ENCODE data around the gene KIF20B. TPM values are rescaled to one million over a fixed set of nuclear protein-coding genes. Genes with fewer than 3 reads are reported as not detected.

KIF20B gene
- total and polyA plus RNA-seq, 2 donors from 2014 or later = 0.67 to 7.3 TPM

GRCh38 chr10:89690027-89690426 lies 11.4 kb upstream of the KIF20B start:
- FAIRE-seq = no peak
- TF ChIP-seq, protein P1, sequence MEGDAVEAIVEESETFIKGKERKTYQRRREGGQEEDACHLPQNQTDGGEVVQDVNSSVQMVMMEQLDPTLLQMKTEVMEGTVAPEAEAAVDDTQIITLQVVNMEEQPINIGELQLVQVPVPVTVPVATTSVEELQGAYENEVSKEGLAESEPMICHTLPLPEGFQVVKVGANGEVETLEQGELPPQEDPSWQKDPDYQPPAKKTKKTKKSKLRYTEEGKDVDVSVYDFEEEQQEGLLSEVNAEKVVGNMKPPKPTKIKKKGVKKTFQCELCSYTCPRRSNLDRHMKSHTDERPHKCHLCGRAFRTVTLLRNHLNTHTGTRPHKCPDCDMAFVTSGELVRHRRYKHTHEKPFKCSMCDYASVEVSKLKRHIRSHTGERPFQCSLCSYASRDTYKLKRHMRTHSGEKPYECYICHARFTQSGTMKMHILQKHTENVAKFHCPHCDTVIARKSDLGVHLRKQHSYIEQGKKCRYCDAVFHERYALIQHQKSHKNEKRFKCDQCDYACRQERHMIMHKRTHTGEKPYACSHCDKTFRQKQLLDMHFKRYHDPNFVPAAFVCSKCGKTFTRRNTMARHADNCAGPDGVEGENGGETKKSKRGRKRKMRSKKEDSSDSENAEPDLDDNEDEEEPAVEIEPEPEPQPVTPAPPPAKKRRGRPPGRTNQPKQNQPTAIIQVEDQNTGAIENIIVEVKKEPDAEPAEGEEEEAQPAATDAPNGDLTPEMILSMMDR (IDR thresholded peaks at IDR 0.05; ENCODE audit: borderline replicate concordance, extremely low read depth, insufficient read depth) = no peak
- no peaks in the 10 kb centered on the region for H3K4me1 ChIP-seq (ENCODE audit: control insufficient read depth in 2 of 3, insufficient read depth in 2 of 3, low read depth in 1 of 3, low read length in 3 of 3)

GRCh38 chr10:89692416-89692815 lies 9.0 kb upstream of the KIF20B start:
- FAIRE-seq = no peak
- Histone ChIP-seq H3K9me3 (ENCODE audit: control insufficient read depth in 2 of 3, insufficient read depth in 1 of 3, low read length in 3 of 3) (no peaks in the 10 kb centered on the region), H3K9ac (ENCODE audit: low read length in 3 of 3) (no peak overlapping the region), H3K4me3 (ENCODE audit: low read length in 3 of 3) (no peak overlapping the region), H3K4me1 (ENCODE audit: control insufficient read depth in 2 of 3, insufficient read depth in 2 of 3, low read depth in 1 of 3, low read length in 3 of 3) (no peaks in the 10 kb centered on the region), H3K27me3 (ENCODE audit: control insufficient read depth, insufficient read depth, low read length) (no peaks in the 10 kb centered on the region), H3K27ac (ENCODE audit: low read depth in 2 of 2, low read length in 2 of 2) (no peak overlapping the region), H3K36me3 (ENCODE audit: control insufficient read depth in 2 of 3, insufficient read depth in 3 of 3, low read length in 3 of 3) (no peaks in the 10 kb centered on the region)
- intact Hi-C loops (cut with DNase I) = no loop called here
- TF ChIP-seq, protein P1 (IDR thresholded peaks at IDR 0.05; ENCODE audit: borderline replicate concordance, extremely low read depth, insufficient read depth) = no peak
- no peak for DNase-seq

More at GRCh38 chr10:89690027-89690426, 11.4 kb upstream of the KIF20B start:
- DNase-seq = no peak
- H3K9ac ChIP-seq (ENCODE audit: low read length in 3 of 3) = no peak overlapping the region
- no peaks in the 10 kb centered on the region for H3K27me3 ChIP-seq (ENCODE audit: control insufficient read depth, insufficient read depth, low read length)
- no peak overlapping the region for H3K4me3 ChIP-seq (ENCODE audit: low read length in 3 of 3)
- intact Hi-C loops (cut with DNase I) = no loop called here
- no peaks in the 10 kb centered on the region for H3K9me3 ChIP-seq (ENCODE audit: control insufficient read depth in 2 of 3, insufficient read depth in 1 of 3, low read length in 3 of 3)
- no peaks in the 10 kb centered on the region for H3K36me3 ChIP-seq (ENCODE audit: control insufficient read depth in 2 of 3, insufficient read depth in 3 of 3, low read length in 3 of 3)
- no peak overlapping the region for H3K27ac ChIP-seq (ENCODE audit: low read depth in 2 of 2, low read length in 2 of 2)

- Histone ChIP-seq H3K36me3 (ENCODE audit: control insufficient read depth in 2 of 3, insufficient read depth in 3 of 3, low read length in 3 of 3) (no peaks in the 10 kb centered on the region), H3K4me3 (ENCODE audit: low read length in 3 of 3) (no peak overlapping the region), H3K27ac (ENCODE audit: low read depth in 2 of 2, low read length in 2 of 2) (no peak overlapping the region), H3K9ac (ENCODE audit: low read length in 3 of 3) (no peak overlapping the region), H3K9me3 (ENCODE audit: control insufficient read depth in 2 of 3, insufficient read depth in 1 of 3, low read length in 3 of 3) (no peaks in the 10 kb centered on the region), H3K4me1 (ENCODE audit: control insufficient read depth in 2 of 3, insufficient read depth in 2 of 3, low read depth in 1 of 3, low read length in 3 of 3) (no peaks in the 10 kb centered on the region), H3K27me3 (ENCODE audit: control insufficient read depth, insufficient read depth, low read length) (no peaks in the 10 kb centered on the region)
- TF ChIP-seq, protein P1 (IDR thresholded peaks at IDR 0.05; ENCODE audit: borderline replicate concordance, extremely low read depth, insufficient read depth) = no peak
- intact Hi-C loops (cut with DNase I) = no loop called here
- FAIRE-seq = no peak
- no peak for DNase-seq
These were observed 8.2 kb upstream of the KIF20B start for GRCh38 chr10:89693176-89693575.

- Histone ChIP-seq H3K36me3 (ENCODE audit: control insufficient read depth in 2 of 3, insufficient read depth in 3 of 3, low read length in 3 of 3) (no peaks in the 10 kb centered on the region), H3K27me3 (ENCODE audit: control insufficient read depth, insufficient read depth, low read length) (no peaks in the 10 kb centered on the region), H3K4me1 (ENCODE audit: control insufficient read depth in 2 of 3, insufficient read depth in 2 of 3, low read depth in 1 of 3, low read length in 3 of 3) (no peaks in the 10 kb centered on the region), H3K9ac (ENCODE audit: low read length in 3 of 3) (no peak overlapping the region), H3K27ac (ENCODE audit: low read depth in 2 of 2, low read length in 2 of 2) (no peak overlapping the region), H3K9me3 (ENCODE audit: control insufficient read depth in 2 of 3, insufficient read depth in 1 of 3, low read length in 3 of 3) (no peaks in the 10 kb centered on the region), H3K4me3 (ENCODE audit: low read length in 3 of 3) (no peak overlapping the region)
- TF ChIP-seq, protein P1 (IDR thresholded peaks at IDR 0.05; ENCODE audit: borderline replicate concordance, extremely low read depth, insufficient read depth) = no peak
- DNase-seq (no peak), FAIRE-seq (no peak)
- intact Hi-C loops (cut with DNase I) = no loop called here
These were observed 6.1 kb upstream of the KIF20B start for GRCh38 chr10:89695307-89695706.
